Measurements from ENCODE around the gene PDE8B. TPM values are rescaled to one million over a fixed set of nuclear protein-coding genes. Genes with fewer than 3 reads are reported as not detected.

PDE8B gene
- total RNA-seq, 1 experiment from 2014 or later, result 0.17 TPM

- Histone ChIP-seq H3K9me2 (ENCODE audit: insufficient read depth) (no peaks in the 10 kb centered on the region), H4K20me1 (ENCODE audit: insufficient read depth) (no peaks in the 10 kb centered on the region), H3K4me3 (replicated peaks in 1 of 2; ENCODE audit: low read depth in 1 of 2, low read length in 2 of 2) (no peak overlapping the region), H3K9ac (ENCODE audit: low read length) (no peak overlapping the region), H3K9me3 (ENCODE audit: control insufficient read depth in 1 of 2, insufficient read depth in 1 of 2, low read depth in 1 of 2, low read length in 2 of 2) (no peaks in the 10 kb centered on the region), H3K4me1 (ENCODE audit: control insufficient read depth in 1 of 2, insufficient read depth in 2 of 2, low read length in 2 of 2) (no peaks in the 10 kb centered on the region), H3K27me3 (ENCODE audit: insufficient read depth, low read length) (no peaks in the 10 kb centered on the region), H3K36me3 (ENCODE audit: control insufficient read depth in 1 of 2, insufficient read depth in 2 of 2, low read length in 2 of 2) (no peaks in the 10 kb centered on the region), H2AFZ (ENCODE audit: low read depth, low read length, poor library complexity, severe bottlenecking) (no peak overlapping the region), H3K27ac (ENCODE audit: low read depth, low read length) (no peak overlapping the region), H3K79me2 (ENCODE audit: insufficient read depth, low read length) (no peaks in the 10 kb centered on the region), H3K4me2 (ENCODE audit: low read length) (no peak overlapping the region)
- intact Hi-C loops (cut with micrococcal nuclease), result no loop called here
- DNase-seq (ENCODE audit: low read depth, low spot score) (no peak), ATAC-seq (no peak)
- POLR2A ChIA-PET, result no interaction called here
- BruUV-seq (replicated peaks), result no TSS peak
- TF ChIP-seq TCF7L2 (IDR thresholded peaks at IDR 0.05; ENCODE audit: borderline replicate concordance, extremely low read depth, insufficient read depth, insufficient read length), result no peak
- TF ChIP-seq CTCF (IDR thresholded peaks at IDR 0.05 in 2 of 3, conservative IDR thresholded peaks at IDR 0.05 in 1 of 3; ENCODE audit: borderline replicate concordance in 1 of 3, insufficient read depth in 1 of 3, low read depth in 2 of 3, low read length in 2 of 3), result no peak
- no peak for TF ChIP-seq ELF1 (IDR thresholded peaks at IDR 0.05; ENCODE audit: borderline replicate concordance, low read depth)
- no peak for TF ChIP-seq RAD21 (IDR thresholded peaks at IDR 0.05; ENCODE audit: low read depth)
- no peak for TF ChIP-seq EZH2phosphoT487 (IDR thresholded peaks at IDR 0.05; ENCODE audit: borderline replicate concordance)
- no peak for TF ChIP-seq REST (IDR thresholded peaks at IDR 0.05; ENCODE audit: low read depth)
- no peak for TF ChIP-seq ATF3 (IDR thresholded peaks at IDR 0.05)
- TF ChIP-seq ZBTB33 (IDR thresholded peaks at IDR 0.05; ENCODE audit: extremely low read depth, insufficient replicate concordance, low read length), result no peak
- TF ChIP-seq ZNF274 (IDR thresholded peaks at IDR 0.05; ENCODE audit: low read depth, low read length), result no peak
- no peak for TF ChIP-seq EGR1 (IDR thresholded peaks at IDR 0.05; ENCODE audit: low read depth)
- no peak for TF ChIP-seq SP1 (IDR thresholded peaks at IDR 0.05; ENCODE audit: low read depth)
- no peak for TF ChIP-seq EZH2 (IDR thresholded peaks at IDR 0.05)
- TF ChIP-seq YY1 (IDR thresholded peaks at IDR 0.05; ENCODE audit: extremely low read depth, insufficient replicate concordance, low read depth, low read length), result no peak
- TF ChIP-seq SIN3A (IDR thresholded peaks at IDR 0.05; ENCODE audit: low read depth), result no peak
- no peak for TF ChIP-seq POLR2A (IDR thresholded peaks at IDR 0.05; ENCODE audit: borderline replicate concordance, extremely low read depth, insufficient read depth, insufficient read length)
- TF ChIP-seq JUND (IDR thresholded peaks at IDR 0.05), result no peak
- no peak for TF ChIP-seq FOSL1 (IDR thresholded peaks at IDR 0.05; ENCODE audit: low read depth)
- no peak for TF ChIP-seq MAX (IDR thresholded peaks at IDR 0.05)
- CTCF ChIA-PET, result no interaction called here
- RAD21 ChIA-PET (ENCODE audit: low non-redundant PET in 1 of 2, low total read pairs in 2 of 2, uncharacterized antibody in 2 of 2, unreplicated experiment in 2 of 2), result no interaction called here
Measured at GRCh38 chr5:77402796-77403195, 192.3 kb downstream of the PDE8B start.

All from HCT116 (cell line).